H1 (cell line): ENCODE data around the gene OS9. TPM values are rescaled to one million over a fixed set of nuclear protein-coding genes. Genes with fewer than 3 reads are reported as not detected.

Experiments used
- CTCF ChIA-PET: fragments of 300-600 bp; sonication (Branson Sonifier 250); formaldehyde crosslinking; loops from one replicate; lab custom pipeline; 2021; ENCODE audit not compliant: partially characterized antibody; lab: Charles Lee
- POLR2A ChIA-PET: fragments of 300-600 bp; sonication (Branson Sonifier 250); formaldehyde crosslinking; loops from one replicate; lab custom pipeline; 2021; ENCODE audit warnings: inconsistent platforms; ENCODE audit not compliant: partially characterized antibody; lab: Charles Lee
- DNase-seq, 2 experiments: peaks; one replicate each; pipeline versions ENCODE4 v3.0.0 to v3.0.0-alpha.2; 2010 to 2022; ENCODE audit warnings: low spot score in 2 of 2, low read depth in 1 of 2, mixed read lengths in 1 of 2
- FAIRE-seq: peaks from 2 replicates; lab custom pipeline; 2011; peaks lifted over from hg19 to GRCh38; lab: Jason Lieb, UNC
- H2AFZ ChIP-seq: 2 replicates; pipeline ENCODE4 v1.8.1; 2012; ENCODE audit warnings: low read length, inconsistent platforms
- H2AK5ac ChIP-seq: 2 replicates; pipeline ENCODE4 v1.6.1; 2013; ENCODE audit warnings: low read depth, low read length
- H2BK120ac ChIP-seq: replicated peaks from 2 replicates; pipeline ENCODE3; 2013; ENCODE audit warnings: low read depth, low read length, inconsistent platforms
- H2BK12ac ChIP-seq: 2 replicates; pipeline ENCODE4 v1.6.1; 2013; ENCODE audit warnings: low read depth, low read length
- H2BK15ac ChIP-seq: 2 replicates; pipeline ENCODE4 v1.6.1; 2013; ENCODE audit warnings: low read length
- H2BK20ac ChIP-seq: 2 replicates; pipeline ENCODE4 v1.6.1; 2013; ENCODE audit warnings: low read length
- H2BK5ac ChIP-seq: 2 replicates; pipeline ENCODE4 v1.6.1; 2013; ENCODE audit warnings: low read depth, low read length
- H3K14ac ChIP-seq: 2 replicates; pipeline ENCODE4 v1.6.1; 2013; ENCODE audit warnings: inconsistent platforms; ENCODE audit not compliant: insufficient read length
- H3K18ac ChIP-seq: 2 replicates; pipeline ENCODE4 v1.6.1; 2013; ENCODE audit warnings: low read length; ENCODE audit errors: extremely low read depth
- H3K23ac ChIP-seq: 2 replicates; pipeline ENCODE4 v1.6.1; 2013; ENCODE audit warnings: inconsistent platforms; ENCODE audit not compliant: insufficient read length
- H3K23me2 ChIP-seq: 2 replicates; pipeline ENCODE4 v1.6.1; 2013; ENCODE audit warnings: low read depth, low read length
- H3K27ac ChIP-seq: 2 replicates; pipeline ENCODE4 v1.6.1; 2011; ENCODE audit warnings: low read depth, low read length, inconsistent platforms
- H3K27me3 ChIP-seq, 4 experiments: replicated peaks in 1 of 4; 1 replicate in 1 of 4; 2 replicates in 3 of 4; pipeline versions ENCODE4 v1.6.1 to v1.8.1; 2011 to 2013; ENCODE audit warnings: low read length in 3 of 4, mild to moderate bottlenecking in 3 of 4, inconsistent platforms in 2 of 4, mixed read lengths in 2 of 4, moderate library complexity in 1 of 4; ENCODE audit not compliant: control insufficient read depth in 3 of 4, insufficient read depth in 3 of 4; ENCODE audit errors: extremely low read depth in 1 of 4
- H3K36me3 ChIP-seq, 4 experiments: 2 replicates each; pipeline versions ENCODE4 v1.6.1 to v1.8.1; 2011 to 2013; ENCODE audit warnings: mild to moderate bottlenecking in 4 of 4, low read length in 3 of 4, moderate library complexity in 2 of 4, control low read depth in 1 of 4, inconsistent platforms in 1 of 4; ENCODE audit not compliant: insufficient read depth in 4 of 4, control insufficient read depth in 2 of 4
- H3K4ac ChIP-seq: replicated peaks from 2 replicates; pipeline ENCODE3; 2013; ENCODE audit warnings: low read length, low read depth, mixed read lengths, inconsistent platforms; ENCODE audit not compliant: insufficient read length
- H3K4me1 ChIP-seq, 4 experiments: replicated peaks in 1 of 4; 1 replicate in 1 of 4; 2 replicates in 3 of 4; pipeline versions ENCODE4 v1.6.1 to v1.8.1; 2011 to 2013; ENCODE audit warnings: low read length in 3 of 4, inconsistent platforms in 2 of 4, mixed read lengths in 1 of 4; ENCODE audit not compliant: insufficient read depth in 4 of 4, control insufficient read depth in 3 of 4
- H3K4me2 ChIP-seq, 2 experiments: 2 replicates each; pipeline versions ENCODE4 v1.6.1 to v1.8.1; 2011 to 2013; ENCODE audit warnings: low read depth in 2 of 2, low read length in 2 of 2, control low read depth in 1 of 2, inconsistent platforms in 1 of 2, mild to moderate bottlenecking in 1 of 2; ENCODE audit not compliant: insufficient read depth in 1 of 2
- H3K4me3 ChIP-seq, 4 experiments: fragments of 200-600, 300-600 bp in 1 of 4; sonication (generic), shearing (Covaris generic), sonication (Bioruptor Twin) in 1 of 4; 2 replicates each; pipeline versions ENCODE4 v1.5.1 to v1.8.1; 2011 to 2016; ENCODE audit warnings: low read length in 4 of 4, low read depth in 3 of 4, control low read depth in 2 of 4, inconsistent platforms in 2 of 4, mild to moderate bottlenecking in 2 of 4, mixed read lengths in 1 of 4, moderate library complexity in 1 of 4; ENCODE audit not compliant: insufficient read depth in 2 of 4; ENCODE audit errors: extremely low read depth in 1 of 4
- H3K56ac ChIP-seq: replicated peaks from 2 replicates; pipeline ENCODE3; 2013; ENCODE audit warnings: low read depth, mild to moderate bottlenecking, mixed read lengths, low read length, inconsistent platforms; ENCODE audit not compliant: insufficient read length
- H3K79me1 ChIP-seq: 2 replicates; pipeline ENCODE4 v1.6.1; 2013; ENCODE audit warnings: low read depth, low read length, control low read depth
- H3K79me2 ChIP-seq, 2 experiments: 2 replicates each; pipeline versions ENCODE4 v1.6.1 to v1.8.1; 2012 to 2013; ENCODE audit warnings: low read length in 2 of 2, mild to moderate bottlenecking in 2 of 2, inconsistent platforms in 1 of 2; ENCODE audit not compliant: insufficient read depth in 2 of 2, control insufficient read depth in 1 of 2
- H3K9ac ChIP-seq, 4 experiments: replicated peaks in 1 of 4; 1 replicate in 1 of 4; 2 replicates in 3 of 4; pipeline versions ENCODE4 v1.6.1 to v1.8.1; 2011 to 2013; ENCODE audit warnings: low read depth in 3 of 4, low read length in 3 of 4, control low read depth in 2 of 4, mild to moderate bottlenecking in 2 of 4, moderate library complexity in 2 of 4, inconsistent platforms in 1 of 4; ENCODE audit errors: extremely low read depth in 1 of 4
- H3K9me3 ChIP-seq, 2 experiments: 2 replicates each; pipeline versions ENCODE4 v1.6.1 to v1.8.1; 2012 to 2013; ENCODE audit warnings: mild to moderate bottlenecking in 2 of 2, moderate library complexity in 2 of 2, control low read depth in 1 of 2, inconsistent platforms in 1 of 2, low read depth in 1 of 2, low read length in 1 of 2, mixed read lengths in 1 of 2; ENCODE audit not compliant: insufficient read depth in 2 of 2
- H4K20me1 ChIP-seq, 2 experiments: replicated peaks in 1 of 2; 2 replicates each; pipeline versions ENCODE3 to v1.8.1; 2011 to 2013; ENCODE audit warnings: inconsistent platforms in 2 of 2, low read length in 2 of 2, mild to moderate bottlenecking in 1 of 2; ENCODE audit not compliant: insufficient read depth in 2 of 2, control insufficient read depth in 1 of 2
- H4K5ac ChIP-seq: 2 replicates; pipeline ENCODE4 v1.6.1; 2013; ENCODE audit warnings: low read length, low read depth, mixed read lengths, inconsistent platforms; ENCODE audit not compliant: insufficient read length
- H4K8ac ChIP-seq: 2 replicates; pipeline ENCODE4 v1.8.0; 2013; ENCODE audit warnings: mild to moderate bottlenecking, moderate library complexity, low read length, inconsistent platforms; ENCODE audit not compliant: insufficient read depth; ENCODE audit errors: extremely low read depth
- H4K91ac ChIP-seq: replicated peaks from 2 replicates; pipeline ENCODE3; 2013; ENCODE audit warnings: low read length, mixed read lengths, inconsistent platforms; ENCODE audit not compliant: insufficient read length
- ATF2 ChIP-seq: IDR thresholded peaks from 2 replicates; pipeline ENCODE4 v1.6.1; 2012; ENCODE audit warnings: low read length, inconsistent platforms
- BRCA1 ChIP-seq: IDR thresholded peaks from 2 replicates; pipeline ENCODE4 v1.6.1; 2012; ENCODE audit warnings: low read depth, low read length, improper control_type of control experiment
- CHD1 ChIP-seq: IDR thresholded peaks from 2 replicates; pipeline ENCODE4 v1.6.1; 2012; ENCODE audit warnings: low read depth, low read length, improper control_type of control experiment
- JUN ChIP-seq: IDR thresholded peaks from 2 replicates; pipeline ENCODE4 v1.6.1; 2011; ENCODE audit warnings: low read depth, mild to moderate bottlenecking, improper control_type of control experiment, low read length
- KDM4A ChIP-seq: IDR thresholded peaks from one replicate; pipeline ENCODE4 v1.7.1; 2012; ENCODE audit warnings: low read depth, mild to moderate bottlenecking, moderate library complexity, low read length, inconsistent platforms; ENCODE audit not compliant: severe bottlenecking
- POU5F1 ChIP-seq: IDR thresholded peaks from 2 replicates; pipeline ENCODE4 v1.6.1; 2011; ENCODE audit warnings: low read depth, mild to moderate bottlenecking, low read length, moderate library complexity
- RFX5 ChIP-seq: IDR thresholded peaks from 2 replicates; pipeline ENCODE4 v1.6.1; 2011; ENCODE audit warnings: low read depth, low read length, improper control_type of control experiment, borderline replicate concordance
- RXRA ChIP-seq: IDR thresholded peaks from 2 replicates; pipeline ENCODE4 v1.6.1; 2011; ENCODE audit warnings: low read depth, mild to moderate bottlenecking, low read length, moderate library complexity; ENCODE audit not compliant: insufficient read depth
- SIN3A ChIP-seq, 2 experiments: IDR thresholded peaks in 1 of 2; conservative IDR thresholded peaks in 1 of 2; 2 replicates each; pipeline ENCODE4 v1.6.1; 2011 to 2012; ENCODE audit warnings: low read length in 2 of 2, improper control_type of control experiment in 1 of 2, low read depth in 1 of 2, mild to moderate bottlenecking in 1 of 2
- SP4 ChIP-seq: IDR thresholded peaks from 2 replicates; pipeline ENCODE4 v1.6.1; 2012; ENCODE audit warnings: low read length, inconsistent platforms
- WGBS, 2 experiments: shearing (Covaris generic) in 1 of 2; methylation state at CpG; one replicate each; pipeline versions ENCODE4 v1.1.6 to v1.1.7; 2013 to 2015; ENCODE audit warnings: low lambda C conversion rate in 2 of 2, mixed read lengths in 2 of 2, inconsistent platforms in 1 of 2, low coverage in 1 of 2, missing lambda C conversion rate in 1 of 2; ENCODE audit not compliant: insufficient replicate concordance in 2 of 2, insufficient coverage in 1 of 2, insufficient read length in 1 of 2; ENCODE audit errors: extremely low coverage in 1 of 2, missing lambda C conversion rate in 1 of 2; 5-methylcytosine and 5-hydroxymethylcytosine counted together
- polyA plus RNA-seq, 7 experiments: library from polyadenylated mRNA; depleted of rRNA in 3 of 7; stranded (reverse) in 5 of 7; unstranded in 2 of 7; fragments of >200 nt in 5 of 7; fragments of 200-250 nt in 2 of 7; gene quantifications; 1 replicate in 5 of 7; 2 replicates in 1 of 7; 4 replicates in 1 of 7; pipeline versions ENCODE4 v1.2.1 to v1.2.3, GENCODE V29; 2011 to 2013; ENCODE audit warnings: missing spikeins in 2 of 7, mixed read lengths in 2 of 7
- total RNA-seq: library from RNA; stranded (reverse); fragmentation: NEBNext Ultra II Directional; extraction: Animal tissue kit (Norgen Biotek cat#: 25700); gene quantifications from 2 replicates; pipeline ENCODE4 v1.2.1, GENCODE V29; 2021

Gene OS9
- total and polyA plus RNA-seq, 2 of the 8 experiments (the other 6 are each of a cell fraction or from before 2014, with no cell fraction given) = 71.0 to 108 TPM

GRCh38 chr12:57731411-57732080, 37.6 kb downstream of the OS9 start:
- no peak overlapping the region for H4K5ac ChIP-seq
- H3K4ac ChIP-seq = no peak overlapping the region
- H3K23ac ChIP-seq = no peak overlapping the region
- H3K14ac ChIP-seq = no peak overlapping the region
- H2AFZ ChIP-seq = no peak overlapping the region
- H2BK120ac ChIP-seq = no peak overlapping the region
- H4K91ac ChIP-seq = no peak overlapping the region
- no peaks in the 10 kb centered on the region for H3K79me2 ChIP-seq
- no peak overlapping the region for H3K9ac ChIP-seq
- H3K79me1 ChIP-seq = no peaks in the 10 kb centered on the region
- H3K4me1 ChIP-seq = peaks cover 6 to 21% (median 13%) of the 10 kb centered on the region in 4 experiments; a peak in 6 of 7 replicates
- FAIRE-seq (no peak), DNase-seq (no peak)
- H2BK15ac ChIP-seq = no peak overlapping the region
- H4K8ac ChIP-seq = no peak overlapping the region
- no peaks in the 10 kb centered on the region for H3K36me3 ChIP-seq
- WGBS, 2 experiments = 89% methylated on average over 19 of the region's 19 CpGs; no CpG with 5 or more reads in 1 of the 2 experiments
- no peak overlapping the region for H3K27ac ChIP-seq
- H3K18ac ChIP-seq = no peak overlapping the region
- H2BK5ac ChIP-seq = no peak overlapping the region
- CTCF ChIA-PET = interaction anchor here (0.6 to 2.6 kb wide), 6 partner anchors 10 to 147 kb away, joined by 3 to 19 read pairs (median 5); partner anchors contain the start of gene TSPAN31
- no peak overlapping the region for H2AK5ac ChIP-seq
- H3K56ac ChIP-seq = no peak overlapping the region
- no peak overlapping the region for H2BK20ac ChIP-seq
- no peak overlapping the region for H3K4me2 ChIP-seq
- no peak overlapping the region for H2BK12ac ChIP-seq
- POLR2A ChIA-PET = interaction anchor here (0.9 to 3.4 kb wide), 3 partner anchors 14 to 89 kb away, joined by 3 to 10 read pairs (median 3); partner anchors contain the start of gene TSPAN31
- peaks cover 35 to 96% (median 80%) of the 10 kb centered on the region in 4 experiments for H3K27me3 ChIP-seq
- H4K20me1 ChIP-seq = peaks cover 2 to 19% of the 10 kb centered on the region in 2 experiments
- no peak overlapping the region for H3K4me3 ChIP-seq
- no peaks in the 10 kb centered on the region for H3K9me3 ChIP-seq
- H3K23me2 ChIP-seq = peaks cover 5% of the 10 kb centered on the region; the same call in 1 of the 2 replicates
- TF ChIP-seq BRCA1 (no peak), CHD1 (no peak), SP4 (no peak), JUN (no peak), SIN3A (conservative IDR thresholded peaks at IDR 0.05 in 1 of 2, IDR thresholded peaks at IDR 0.05 in 1 of 2; ENCODE audit: low read depth in 1 of 2, low read length in 2 of 2) (no peak), RXRA (no peak), POU5F1 (no peak), ATF2 (no peak), RFX5 (no peak), KDM4A (no peak)
